Endothelial cell of umbilical vein (primary cell): ENCODE measurements around the gene SPATA31D3.

Experiments
- CTCF ChIP-seq, 2 donors: IDR thresholded peaks; 1 replicate in 1 of 2; 2 replicates in 1 of 2; pipeline ENCODE4 v1.5.1; 2011; ENCODE audit warnings: low read length in 2 of 2, mild to moderate bottlenecking in 2 of 2, moderate library complexity in 2 of 2, control low read depth in 1 of 2, inconsistent platforms in 1 of 2, low read depth in 1 of 2; ENCODE audit not compliant: insufficient read depth in 1 of 2; ENCODE audit errors: extremely low read depth in 1 of 2
- EZH2 ChIP-seq: IDR thresholded peaks from 2 replicates; pipeline ENCODE4 v1.6.1; 2012; ENCODE audit warnings: borderline replicate concordance, low read depth, mild to moderate bottlenecking, moderate library complexity, low read length, inconsistent platforms; ENCODE audit not compliant: severe bottlenecking
- FOS ChIP-seq: IDR thresholded peaks from 2 replicates; pipeline ENCODE4 v1.6.1; 2011; ENCODE audit warnings: mild to moderate bottlenecking, low read length, moderate library complexity, borderline replicate concordance; ENCODE audit not compliant: insufficient read depth
- GATA2 ChIP-seq: IDR thresholded peaks from 2 replicates; pipeline ENCODE4 v1.7.0; 2011; ENCODE audit warnings: low read depth, mild to moderate bottlenecking, moderate library complexity, mixed read lengths, low read length; ENCODE audit not compliant: insufficient read length, insufficient read depth
- JUN ChIP-seq: IDR thresholded peaks from 2 replicates; pipeline ENCODE4 v1.6.1; 2011; ENCODE audit warnings: borderline replicate concordance, low read depth; ENCODE audit not compliant: insufficient read length, insufficient read depth
- MAX ChIP-seq: IDR thresholded peaks from 2 replicates; pipeline ENCODE4 v1.6.1; 2011; ENCODE audit not compliant: insufficient read depth, insufficient read length
- MYC ChIP-seq: IDR thresholded peaks from one replicate; pipeline ENCODE4 v1.6.1; 2011; ENCODE audit warnings: mild to moderate bottlenecking, low read depth, low read length
- POLR2A ChIP-seq: IDR thresholded peaks from 2 replicates; pipeline ENCODE4 v1.6.1; 2012; ENCODE audit warnings: low read depth, mild to moderate bottlenecking, control low read depth, low read length
- POLR2AphosphoS5 ChIP-seq: IDR thresholded peaks from 2 replicates; pipeline ENCODE4 v1.6.1; 2012; ENCODE audit warnings: low read depth, mild to moderate bottlenecking, control low read depth, low read length, moderate library complexity; ENCODE audit not compliant: insufficient read depth

- no peak for TF ChIP-seq CTCF (IDR thresholded peaks at IDR 0.05; ENCODE audit: extremely low read depth in 1 of 2, insufficient read depth in 1 of 2, low read depth in 1 of 2, low read length in 2 of 2)
- no peak for TF ChIP-seq POLR2AphosphoS5
- no peak for TF ChIP-seq EZH2
- TF ChIP-seq POLR2A: no peak
- no peak for TF ChIP-seq MAX
- TF ChIP-seq GATA2: no peak
- no peak for TF ChIP-seq MYC
- TF ChIP-seq JUN: no peak
- TF ChIP-seq FOS: no peak
Observed at GRCh38 chr9:81981883-81982282, 38.6 kb downstream of the SPATA31D3 start.
